Measurements from ENCODE around the gene RCOR2.

- no peak for TF ChIP-seq CTCF (IDR thresholded peaks at IDR 0.05)
- TF ChIP-seq POLR2A (IDR thresholded peaks at IDR 0.05) = no peak
These were observed 23.6 kb downstream of the RCOR2 start for GRCh38 chr11:63893355-63893754.

All from vagina (tissue), 2 donors.